AML-193 (cell line): ENCODE results near the gene RAB21.

ENCODE experiments used
- DNase-seq, 2 experiments: peaks; one replicate each; lab custom pipeline; 2025; lab: John Stamatoyannopoulos, UW

The RAB21 gene

GRCh38 chr12:71754461-71755145 is at the start of gene RAB21:
TSS of gene RAB21 (plus strand) at chr12:71754863. CDS start at chr12:71755130, 267 bp downstream.
- peak; percentile 89 to 92 for DNase-seq

- DNase-seq, result no peak
Measured at GRCh38 chr12:71704920-71705319, 49.7 kb upstream of the RAB21 start.

- DNase-seq, result no peak
Measured at GRCh38 chr12:71708658-71709057, 46.0 kb upstream of the RAB21 start.

GRCh38 chr12:71710276-71711125 is 44.2 kb upstream of the RAB21 start:
- DNase-seq, result no peak

- no peak for DNase-seq
Measured at GRCh38 chr12:71718611-71719010, 36.1 kb upstream of the RAB21 start.

- no peak for DNase-seq
Measured at GRCh38 chr12:71719647-71720370, 34.9 kb upstream of the RAB21 start.

- no peak for DNase-seq
Measured at GRCh38 chr12:71721783-71722505, 32.7 kb upstream of the RAB21 start.

GRCh38 chr12:71725011-71725410 is 29.7 kb upstream of the RAB21 start:
- DNase-seq, result no peak

- DNase-seq, result no peak
Measured at GRCh38 chr12:71726548-71726947, 28.1 kb upstream of the RAB21 start.

- DNase-seq, result no peak
Measured at GRCh38 chr12:71727958-71728357, 26.7 kb upstream of the RAB21 start.

GRCh38 chr12:71730936-71731335 is 23.7 kb upstream of the RAB21 start:
- no peak for DNase-seq

- no peak for DNase-seq
Measured at GRCh38 chr12:71731439-71732356, 23.0 kb upstream of the RAB21 start.

- DNase-seq, result no peak
Measured at GRCh38 chr12:71732357-71732712, 22.3 kb upstream of the RAB21 start.

- no peak for DNase-seq
Measured at GRCh38 chr12:71737197-71737596, 17.5 kb upstream of the RAB21 start.

- DNase-seq, result no peak
Measured at GRCh38 chr12:71742998-71743397, 11.7 kb upstream of the RAB21 start.

GRCh38 chr12:71744522-71745300 is 10.0 kb upstream of the RAB21 start:
- no peak for DNase-seq

- peak; percentile 66 to 75 for DNase-seq
Measured at GRCh38 chr12:71746974-71747611, 7.6 kb upstream of the RAB21 start.

- no peak for DNase-seq
Measured at GRCh38 chr12:71748081-71748850, 6.4 kb upstream of the RAB21 start.

GRCh38 chr12:71749666-71750065 is 5.0 kb upstream of the RAB21 start:
- no peak for DNase-seq
